Esophagus squamous epithelium (tissue), 5 donors: ENCODE data around the gene TRIM29. TPM values are rescaled to one million over a fixed set of nuclear protein-coding genes. Genes with fewer than 3 reads are reported as not detected.
A peak's percentile ranks its signal among the peaks of the same experiment; 100 is the strongest.

Source experiments
- DNase-seq: peaks from one replicate; lab custom pipeline; 2025; lab: John Stamatoyannopoulos, UW
- H3K27ac ChIP-seq, 4 donors: fragments of 200-600 bp; sonication (generic); one replicate each; pipeline ENCODE4 v1.5.1; 2016 to 2019; ENCODE audit warnings: mild to moderate bottlenecking in 1 of 4
- H3K27me3 ChIP-seq, 4 donors: fragments of 200-600 bp; sonication (generic); 1 replicate in 3 of 4; 2 replicates in 1 of 4; pipeline versions ENCODE4 v1.5.1 to v1.6.0; 2017 to 2021; ENCODE audit warnings: antibody characterized with exemption in 1 of 4
- H3K36me3 ChIP-seq, 3 donors: fragments of 200-600 bp; sonication (generic); one replicate each; pipeline ENCODE4 v1.5.1; 2016 to 2019
- H3K4me1 ChIP-seq, 3 donors: fragments of 200-600 bp; sonication (generic); one replicate each; pipeline ENCODE4 v1.5.1; 2017 to 2019
- H3K4me3 ChIP-seq, 4 donors: fragments of 200-600 bp; sonication (generic); 1 replicate in 3 of 4; 2 replicates in 1 of 4; pipeline ENCODE4 v1.5.1; 2016 to 2019; ENCODE audit warnings: mild to moderate bottlenecking in 2 of 4, moderate library complexity in 1 of 4
- H3K9me3 ChIP-seq, 3 donors: fragments of 200-600 bp; sonication (generic); one replicate each; pipeline ENCODE4 v1.5.1; 2016 to 2019
- CTCF ChIP-seq, 6 experiments: fragments of 450-650 bp in 4 of 6; fragments of 200-600 bp in 2 of 6; sonication (generic) in 2 of 6; IDR thresholded peaks; one replicate each; pipeline ENCODE4 v1.5.1; 2016 to 2019; ENCODE audit warnings: antibody characterized with exemption in 6 of 6, mild to moderate bottlenecking in 4 of 6, moderate library complexity in 4 of 6
- POLR2A ChIP-seq, 4 donors: fragments of 450-650 bp; IDR thresholded peaks; one replicate each; pipeline ENCODE4 v1.6.1; 2017; ENCODE audit warnings: antibody characterized with exemption in 4 of 4, mild to moderate bottlenecking in 4 of 4, moderate library complexity in 3 of 4
- WGBS, 2 donors: methylation state at CpG; one replicate each; pipeline ENCODE4 v1.1.5; 2018; 5-methylcytosine and 5-hydroxymethylcytosine counted together
- intact Hi-C: fragments of 100-400 bp; cut with DNase I; formaldehyde crosslinking; loops from one replicate; pipeline ENCODE4 v1.15.0; 2022
- total RNA-seq, 4 donors: library from RNA; depleted of rRNA; stranded (reverse); fragments of >200 nt; gene quantifications; one replicate each; pipeline ENCODE4 v1.1.0, GENCODE V29; 2016
- donor health status: DM: yes; HTN: yes; CAD: no.

TRIM29 gene
- total RNA-seq, 4 donors from 2014 or later, result 691 to 1,472 (median 816) TPM

- Histone ChIP-seq H3K27ac (peak overlapping the region; percentile 26 to 87 (median 78)), H3K4me1 (peaks cover 5 to 75% (median 44%) of the 10 kb centered on the region in 3 donors), H3K4me3 (peak overlapping the region in 2 of 4 donors; percentile 24 to 32), H3K9me3 (no peaks in the 10 kb centered on the region), H3K36me3 (no peaks in the 10 kb centered on the region), H3K27me3 (no peaks in the 10 kb centered on the region)
- 60 to 67% methylated on average over 1 to 5 of the region's 7 CpGs for WGBS, 2 donors
- TF ChIP-seq CTCF (IDR thresholded peaks at IDR 0.05) (no peak), POLR2A (IDR thresholded peaks at IDR 0.05) (no peak)
- no peak for DNase-seq
- intact Hi-C loops, result no loop called here
Observed at GRCh38 chr11:120184946-120185705, 47.2 kb upstream of the TRIM29 start.

- intact Hi-C loops, result no loop called here
- TF ChIP-seq CTCF (IDR thresholded peaks at IDR 0.05) (no peak), POLR2A (IDR thresholded peaks at IDR 0.05) (no peak)
- Histone ChIP-seq H3K27ac (peak overlapping the region; percentile 26 to 87 (median 78)), H3K36me3 (no peaks in the 10 kb centered on the region), H3K4me3 (peak overlapping the region in 1 of 4 donors; percentile 24), H3K27me3 (no peaks in the 10 kb centered on the region), H3K4me1 (peaks cover 5 to 82% (median 44%) of the 10 kb centered on the region in 3 donors), H3K9me3 (no peaks in the 10 kb centered on the region)
- 72 to 75% methylated on average over 11 of the region's 11 CpGs for WGBS, 2 donors
- no peak for DNase-seq
Observed at GRCh38 chr11:120184371-120184945, 46.5 kb upstream of the TRIM29 start.

GRCh38 chr11:120183701-120184141, 45.8 kb upstream of the TRIM29 start:
- WGBS, 2 donors, result 85% methylated on average over 4 of the region's 7 CpGs; no CpG with 5 or more reads in 1 of the 2 donors
- no peak overlapping the region for H3K4me3 ChIP-seq
- H3K27ac ChIP-seq, result peak overlapping the region in 3 of 4 donors; percentile 71 to 87 (median 85)
- no peaks in the 10 kb centered on the region for H3K36me3 ChIP-seq
- no peak for TF ChIP-seq CTCF (IDR thresholded peaks at IDR 0.05)
- TF ChIP-seq POLR2A (IDR thresholded peaks at IDR 0.05), result no peak
- DNase-seq, result no peak
- H3K4me1 ChIP-seq, result peaks cover 5 to 89% (median 47%) of the 10 kb centered on the region in 3 donors
- intact Hi-C loops, result no loop called here
- peaks cover 0 to 3% (median 0%) of the 10 kb centered on the region in 4 donors for H3K27me3 ChIP-seq
- no peaks in the 10 kb centered on the region for H3K9me3 ChIP-seq

GRCh38 chr11:120182790-120183491, 45.0 kb upstream of the TRIM29 start:
- 60 to 61% methylated on average over 2 to 4 of the region's 5 CpGs for WGBS, 2 donors
- Histone ChIP-seq H3K36me3 (no peaks in the 10 kb centered on the region), H3K9me3 (no peaks in the 10 kb centered on the region), H3K27me3 (peaks cover 0 to 3% (median 0%) of the 10 kb centered on the region in 4 donors), H3K27ac (peak overlapping the region in 2 of 4 donors; percentile 85 to 87), H3K4me3 (no peak overlapping the region), H3K4me1 (peaks cover 5 to 90% (median 50%) of the 10 kb centered on the region in 3 donors)
- peak in 4 of 6 experiments; percentile 6 to 49 (median 20) for TF ChIP-seq CTCF (IDR thresholded peaks at IDR 0.05)
- TF ChIP-seq POLR2A (IDR thresholded peaks at IDR 0.05), result no peak
- no peak for DNase-seq
- intact Hi-C loops, result no loop called here
